HG03378 (cell line): ENCODE measurements around the gene PTGER2.

Source experiments
- ATAC-seq: cut with Tn5 transposase; IDR thresholded peaks from one replicate; pipeline ENCODE4 v1.9.1; 2021; ENCODE audit warnings: mild to moderate bottlenecking, moderate library complexity; ENCODE audit not compliant: unreplicated experiment

Gene PTGER2

GRCh38 chr14:52304248-52304904, 9.7 kb upstream of the PTGER2 start:
- ATAC-seq: no peak

- ATAC-seq: no peak
Measured at GRCh38 chr14:52305014-52305413, 9.1 kb upstream of the PTGER2 start.

GRCh38 chr14:52307376-52307775, 6.7 kb upstream of the PTGER2 start:
- ATAC-seq: no peak

- no peak for ATAC-seq
Measured at GRCh38 chr14:52307905-52308304, 6.2 kb upstream of the PTGER2 start.

- ATAC-seq: no peak
Measured at GRCh38 chr14:52310541-52310940, 3.6 kb upstream of the PTGER2 start.

GRCh38 chr14:52312931-52313355, 1.2 kb upstream of the PTGER2 start:
- ATAC-seq: no peak

- ATAC-seq: no peak
Measured at GRCh38 chr14:52313462-52313861, 650 bp upstream of the PTGER2 start.

GRCh38 chr14:52314595-52315354, 663 bp downstream of the PTGER2 start:
- ATAC-seq: no peak

- ATAC-seq: no peak
Measured at GRCh38 chr14:52315355-52315718, 1.2 kb downstream of the PTGER2 start.

- ATAC-seq: no peak
Measured at GRCh38 chr14:52318062-52318461, 4.0 kb downstream of the PTGER2 start.

- ATAC-seq: no peak
Measured at GRCh38 chr14:52318826-52319645, 4.9 kb downstream of the PTGER2 start.

GRCh38 chr14:52319919-52320318, 5.8 kb downstream of the PTGER2 start:
- no peak for ATAC-seq

- peak; percentile 96 for ATAC-seq
Measured at GRCh38 chr14:52325126-52325525, 11.0 kb downstream of the PTGER2 start.

GRCh38 chr14:52325630-52326029, 11.5 kb downstream of the PTGER2 start:
- ATAC-seq: no peak

GRCh38 chr14:52327374-52328226, 13.5 kb downstream of the PTGER2 start:
- ATAC-seq: peak; percentile 26

GRCh38 chr14:52328276-52328675, 14.2 kb downstream of the PTGER2 start:
- no peak for ATAC-seq

- no peak for ATAC-seq
Measured at GRCh38 chr14:52329678-52330369, 15.7 kb downstream of the PTGER2 start.

GRCh38 chr14:52332269-52332668, 18.2 kb downstream of the PTGER2 start:
- no peak for ATAC-seq

GRCh38 chr14:52333108-52333507, 19.0 kb downstream of the PTGER2 start:
- ATAC-seq: no peak
